GM23338 (cell line): ENCODE data around the gene IL1B. TPM values are rescaled to one million over a fixed set of nuclear protein-coding genes. Genes with fewer than 3 reads are reported as not detected.

Experiments used
- ATAC-seq: fragments of 200-7000 bp; cut with Tn5 transposase; 3 replicates; pipeline ENCODE4 v1.9.1; 2020
- DNase-seq: peaks from one replicate; pipeline ENCODE4 v3.0.0-alpha.2; 2015; ENCODE audit warnings: low spot score
- H2AFZ ChIP-seq: fragments of 200-600 bp; sonication (generic); 2 replicates; pipeline ENCODE4 v1.8.0; 2016; ENCODE audit warnings: antibody characterized with exemption, mild to moderate bottlenecking, moderate library complexity
- H3F3A ChIP-seq: fragments of 200-600 bp; sonication (generic); replicated peaks from 2 replicates; pipeline ENCODE4 v1.8.0; 2017; ENCODE audit warnings: antibody characterized with exemption, mixed run types, low read depth
- H3K27ac ChIP-seq: fragments of 200-600 bp; sonication (generic); 2 replicates; pipeline ENCODE4 v1.6.1; 2016; ENCODE audit warnings: low read depth
- H3K27me3 ChIP-seq: fragments of 200-600 bp; sonication (generic); 2 replicates; pipeline ENCODE4 v1.8.0; 2016; ENCODE audit warnings: mild to moderate bottlenecking, mixed run types, moderate library complexity; ENCODE audit not compliant: insufficient read depth
- H3K36me3 ChIP-seq: fragments of 200-600 bp; sonication (generic); 2 replicates; pipeline ENCODE4 v1.8.0; 2016; ENCODE audit warnings: mild to moderate bottlenecking; ENCODE audit not compliant: insufficient read depth
- H3K4me1 ChIP-seq: fragments of 200-600 bp; sonication (generic); 2 replicates; pipeline ENCODE4 v1.8.0; 2016; ENCODE audit warnings: mild to moderate bottlenecking, moderate library complexity; ENCODE audit not compliant: insufficient read depth
- H3K4me2 ChIP-seq: fragments of 200-600 bp; sonication (generic); 2 replicates; pipeline ENCODE4 v1.7.1; 2017; ENCODE audit warnings: mixed run types
- H3K4me3 ChIP-seq: fragments of 200-600 bp; sonication (generic); 2 replicates; pipeline ENCODE4 v1.6.1; 2016; ENCODE audit warnings: mixed run types
- H3K79me2 ChIP-seq: fragments of 200-600 bp; sonication (generic); replicated peaks from 2 replicates; pipeline ENCODE4 v1.8.0; 2017; ENCODE audit warnings: mild to moderate bottlenecking; ENCODE audit not compliant: insufficient read depth
- H3K9me2 ChIP-seq: fragments of 200-600 bp; sonication (generic); 2 replicates; pipeline ENCODE4 v1.8.0; 2017; ENCODE audit not compliant: insufficient read depth
- H4K20me1 ChIP-seq: fragments of 200-600 bp; sonication (generic); replicated peaks from 2 replicates; pipeline ENCODE4 v1.8.0; 2017; ENCODE audit warnings: mild to moderate bottlenecking; ENCODE audit not compliant: insufficient read depth
- H3K27ac Mint-ChIP-seq: 2 replicates; pipeline ENCODE4 v1.8.0; 2020; ENCODE audit warnings: inconsistent platforms, mild to moderate bottlenecking, moderate library complexity, mixed read lengths
- H3K27me3 Mint-ChIP-seq: 3 replicates; pipeline ENCODE4 v1.8.0; 2022; ENCODE audit warnings: low read depth, mild to moderate bottlenecking, moderate library complexity, mixed read lengths, inconsistent platforms; ENCODE audit not compliant: insufficient read depth, poor library complexity
- H3K36me3 Mint-ChIP-seq: 3 replicates; pipeline ENCODE4 v1.8.0; 2021; ENCODE audit warnings: low read depth, mild to moderate bottlenecking, inconsistent platforms, moderate library complexity, mixed read lengths
- H3K4me1 Mint-ChIP-seq: 3 replicates; pipeline ENCODE4 v1.8.0; 2020; ENCODE audit warnings: mild to moderate bottlenecking, inconsistent platforms, mixed read lengths
- H3K4me3 Mint-ChIP-seq: 3 replicates; pipeline ENCODE4 v1.8.0; 2021; ENCODE audit warnings: moderate library complexity, mild to moderate bottlenecking, inconsistent platforms, mixed read lengths
- H3K9me3 Mint-ChIP-seq: 3 replicates; pipeline ENCODE4 v1.8.0; 2020; ENCODE audit warnings: moderate library complexity, mild to moderate bottlenecking, inconsistent platforms, mixed read lengths
- CREB1 ChIP-seq: fragments of 250-450 bp; sonication (Bioruptor Pico); IDR thresholded peaks from 2 replicates; pipeline ENCODE4 v1.5.0; 2020; ENCODE audit warnings: low read depth, mild to moderate bottlenecking, moderate library complexity
- ETS1 ChIP-seq: IDR thresholded peaks from 2 replicates; pipeline ENCODE4 v1.6.1; 2016; ENCODE audit warnings: antibody characterized with exemption
- EZH2 ChIP-seq: fragments of 200-600 bp; sonication (generic); IDR thresholded peaks from one replicate; pipeline ENCODE4 v1.8.0; 2017; ENCODE audit warnings: antibody characterized with exemption, mild to moderate bottlenecking, low read depth; ENCODE audit not compliant: unreplicated experiment
- EZH2phosphoT487 ChIP-seq: fragments of 200-600 bp; sonication (generic); IDR thresholded peaks from one replicate; pipeline ENCODE4 v1.8.1; 2018; ENCODE audit warnings: antibody characterized with exemption; ENCODE audit not compliant: unreplicated experiment
- POLR2AphosphoS5 ChIP-seq: IDR thresholded peaks from 2 replicates; pipeline ENCODE4 v1.6.1; 2016; ENCODE audit warnings: antibody characterized with exemption, low read depth
- REST ChIP-seq: IDR thresholded peaks from one replicate; pipeline ENCODE4 v1.6.1; 2018; ENCODE audit warnings: antibody characterized with exemption; ENCODE audit not compliant: unreplicated experiment
- STAT1 ChIP-seq: IDR thresholded peaks from one replicate; pipeline ENCODE4 v1.6.1; 2016; ENCODE audit warnings: antibody characterized with exemption; ENCODE audit not compliant: unreplicated experiment
- ZNF114 ChIP-seq: fragments of 250-450 bp; sonication (Bioruptor Pico); IDR thresholded peaks from 2 replicates; pipeline ENCODE4 v1.5.0; 2020; ENCODE audit warnings: mild to moderate bottlenecking, moderate library complexity
- ZNF331 ChIP-seq: fragments of 250-450 bp; sonication (Bioruptor Pico); IDR thresholded peaks from 2 replicates; pipeline ENCODE4 v1.5.0; 2020; ENCODE audit warnings: low read depth, mild to moderate bottlenecking, moderate library complexity
- long read RNA-seq: library from polyadenylated mRNA; unstranded; transcript quantifications from one replicate; pipeline ENCODE4 v2.0.0, GENCODE V29; 2020; ENCODE audit not compliant: unreplicated experiment
- polyA plus RNA-seq: library from polyadenylated mRNA; unstranded; fragments of >200 nt; fragmentation: Nextera tagmentation; extraction: Ambion mirVana; gene quantifications from 2 replicates; pipeline ENCODE4 v1.2.1, GENCODE V29; 2016
- total RNA-seq: library from RNA; depleted of rRNA; stranded (reverse); fragments of >200 nt; shearing (Covaris generic); gene quantifications from 2 replicates; pipeline ENCODE4 v1.2.3, GENCODE V29; 2014; rRNA removed
- TF ChIP-seq, protein P1 (sequence below): fragments of 250-450 bp; sonication (Bioruptor Pico); IDR thresholded peaks from 2 replicates; pipeline ENCODE4 v1.5.0; 2020; ENCODE audit warnings: mild to moderate bottlenecking, moderate library complexity

The IL1B gene
- total RNA-seq, result not detected in 2 replicates
- 0.14 TPM in 1 of 2 replicates, not detected in the other for polyA plus RNA-seq
- long read RNA-seq, result 0 reads

GRCh38 chr2:112836695-112837117 is at the start of gene IL1B:
IL1B (minus strand) TSS chr2:112836779; CDS start chr2:112836229, 550 bp downstream.
- Mint-ChIP-seq H3K36me3 (no peaks in the 10 kb centered on the region), H3K27ac (no peak within 1 kb of the TSS), H3K4me1 (peaks cover 22% of the 10 kb centered on the region), H3K27me3 (peaks cover 3% of the 10 kb centered on the region), H3K9me3 (no peaks in the 10 kb centered on the region), H3K4me3 (no peak within 1 kb of the TSS)
- no peaks in the 10 kb centered on the region for H3K27me3 ChIP-seq
- no peak within 1 kb of the TSS for H3K27ac ChIP-seq
- no peak within 1 kb of the TSS for H2AFZ ChIP-seq
- peaks cover 20% of the 10 kb centered on the region for H3K9me2 ChIP-seq
- no peak for ATAC-seq
- no peaks in the 10 kb centered on the region for H3K36me3 ChIP-seq
- no peak for TF ChIP-seq EZH2
- no peaks in the 10 kb centered on the region for H3K79me2 ChIP-seq
- no peaks in the 10 kb centered on the region for H3F3A ChIP-seq
- DNase-seq, result no peak
- no peak within 1 kb of the TSS for H3K4me2 ChIP-seq
- H3K4me1 ChIP-seq, result peaks cover 4% of the 10 kb centered on the region; the same call in 1 of the 2 replicates
- H4K20me1 ChIP-seq, result no peaks in the 10 kb centered on the region
- H3K4me3 ChIP-seq, result no peak within 1 kb of the TSS

DNA sequence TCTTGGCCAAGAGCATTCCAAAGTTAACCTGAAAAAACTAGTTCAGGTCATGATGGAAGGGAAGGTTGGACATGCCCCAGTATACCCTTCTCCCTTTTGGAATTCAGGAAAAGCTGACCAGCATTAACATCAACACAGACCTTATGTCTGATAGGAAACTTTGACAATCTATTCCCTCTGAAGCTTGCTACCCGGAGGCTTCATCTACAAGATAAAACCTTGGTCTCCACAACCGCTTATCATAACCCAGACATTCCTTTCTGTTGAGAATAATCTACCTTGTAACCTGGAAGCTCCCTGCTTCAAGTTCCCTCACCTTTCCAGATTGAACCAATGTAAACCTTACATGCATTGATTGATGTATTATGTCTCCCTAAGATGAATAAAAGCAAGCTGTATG is 49.7 kb upstream of the IL1B start:
- H3K27me3 Mint-ChIP-seq, result peaks cover 2% of the 10 kb centered on the region
- Histone ChIP-seq H3K4me2 (no peak overlapping the region), H3K27ac (no peak overlapping the region), H2AFZ (no peak overlapping the region), H3K27me3 (no peaks in the 10 kb centered on the region), H3F3A (no peaks in the 10 kb centered on the region), H4K20me1 (no peaks in the 10 kb centered on the region), H3K79me2 (no peaks in the 10 kb centered on the region), H3K36me3 (no peaks in the 10 kb centered on the region), H3K4me1 (no peaks in the 10 kb centered on the region), H3K4me3 (no peak overlapping the region), H3K9me2 (no peaks in the 10 kb centered on the region)
- no peaks in the 10 kb centered on the region for H3K9me3 Mint-ChIP-seq
- no peak overlapping the region for H3K27ac Mint-ChIP-seq
- no peaks in the 10 kb centered on the region for H3K36me3 Mint-ChIP-seq
- DNase-seq, result no peak
- no peak overlapping the region for H3K4me3 Mint-ChIP-seq
- peaks cover 4% of the 10 kb centered on the region; the same call in 2 of the 3 replicates for H3K4me1 Mint-ChIP-seq
- no peak for ATAC-seq
- no peak for TF ChIP-seq EZH2
- no peak for TF ChIP-seq STAT1
- no peak for TF ChIP-seq REST
- no peak for TF ChIP-seq ETS1
- no peak for TF ChIP-seq POLR2AphosphoS5
- TF ChIP-seq ZNF114 (CRISPR knock-in tag), result no peak
- no peak for TF ChIP-seq ZNF331
- TF ChIP-seq EZH2phosphoT487, result no peak
- no peak for TF ChIP-seq CREB1
- TF ChIP-seq, protein P1, sequence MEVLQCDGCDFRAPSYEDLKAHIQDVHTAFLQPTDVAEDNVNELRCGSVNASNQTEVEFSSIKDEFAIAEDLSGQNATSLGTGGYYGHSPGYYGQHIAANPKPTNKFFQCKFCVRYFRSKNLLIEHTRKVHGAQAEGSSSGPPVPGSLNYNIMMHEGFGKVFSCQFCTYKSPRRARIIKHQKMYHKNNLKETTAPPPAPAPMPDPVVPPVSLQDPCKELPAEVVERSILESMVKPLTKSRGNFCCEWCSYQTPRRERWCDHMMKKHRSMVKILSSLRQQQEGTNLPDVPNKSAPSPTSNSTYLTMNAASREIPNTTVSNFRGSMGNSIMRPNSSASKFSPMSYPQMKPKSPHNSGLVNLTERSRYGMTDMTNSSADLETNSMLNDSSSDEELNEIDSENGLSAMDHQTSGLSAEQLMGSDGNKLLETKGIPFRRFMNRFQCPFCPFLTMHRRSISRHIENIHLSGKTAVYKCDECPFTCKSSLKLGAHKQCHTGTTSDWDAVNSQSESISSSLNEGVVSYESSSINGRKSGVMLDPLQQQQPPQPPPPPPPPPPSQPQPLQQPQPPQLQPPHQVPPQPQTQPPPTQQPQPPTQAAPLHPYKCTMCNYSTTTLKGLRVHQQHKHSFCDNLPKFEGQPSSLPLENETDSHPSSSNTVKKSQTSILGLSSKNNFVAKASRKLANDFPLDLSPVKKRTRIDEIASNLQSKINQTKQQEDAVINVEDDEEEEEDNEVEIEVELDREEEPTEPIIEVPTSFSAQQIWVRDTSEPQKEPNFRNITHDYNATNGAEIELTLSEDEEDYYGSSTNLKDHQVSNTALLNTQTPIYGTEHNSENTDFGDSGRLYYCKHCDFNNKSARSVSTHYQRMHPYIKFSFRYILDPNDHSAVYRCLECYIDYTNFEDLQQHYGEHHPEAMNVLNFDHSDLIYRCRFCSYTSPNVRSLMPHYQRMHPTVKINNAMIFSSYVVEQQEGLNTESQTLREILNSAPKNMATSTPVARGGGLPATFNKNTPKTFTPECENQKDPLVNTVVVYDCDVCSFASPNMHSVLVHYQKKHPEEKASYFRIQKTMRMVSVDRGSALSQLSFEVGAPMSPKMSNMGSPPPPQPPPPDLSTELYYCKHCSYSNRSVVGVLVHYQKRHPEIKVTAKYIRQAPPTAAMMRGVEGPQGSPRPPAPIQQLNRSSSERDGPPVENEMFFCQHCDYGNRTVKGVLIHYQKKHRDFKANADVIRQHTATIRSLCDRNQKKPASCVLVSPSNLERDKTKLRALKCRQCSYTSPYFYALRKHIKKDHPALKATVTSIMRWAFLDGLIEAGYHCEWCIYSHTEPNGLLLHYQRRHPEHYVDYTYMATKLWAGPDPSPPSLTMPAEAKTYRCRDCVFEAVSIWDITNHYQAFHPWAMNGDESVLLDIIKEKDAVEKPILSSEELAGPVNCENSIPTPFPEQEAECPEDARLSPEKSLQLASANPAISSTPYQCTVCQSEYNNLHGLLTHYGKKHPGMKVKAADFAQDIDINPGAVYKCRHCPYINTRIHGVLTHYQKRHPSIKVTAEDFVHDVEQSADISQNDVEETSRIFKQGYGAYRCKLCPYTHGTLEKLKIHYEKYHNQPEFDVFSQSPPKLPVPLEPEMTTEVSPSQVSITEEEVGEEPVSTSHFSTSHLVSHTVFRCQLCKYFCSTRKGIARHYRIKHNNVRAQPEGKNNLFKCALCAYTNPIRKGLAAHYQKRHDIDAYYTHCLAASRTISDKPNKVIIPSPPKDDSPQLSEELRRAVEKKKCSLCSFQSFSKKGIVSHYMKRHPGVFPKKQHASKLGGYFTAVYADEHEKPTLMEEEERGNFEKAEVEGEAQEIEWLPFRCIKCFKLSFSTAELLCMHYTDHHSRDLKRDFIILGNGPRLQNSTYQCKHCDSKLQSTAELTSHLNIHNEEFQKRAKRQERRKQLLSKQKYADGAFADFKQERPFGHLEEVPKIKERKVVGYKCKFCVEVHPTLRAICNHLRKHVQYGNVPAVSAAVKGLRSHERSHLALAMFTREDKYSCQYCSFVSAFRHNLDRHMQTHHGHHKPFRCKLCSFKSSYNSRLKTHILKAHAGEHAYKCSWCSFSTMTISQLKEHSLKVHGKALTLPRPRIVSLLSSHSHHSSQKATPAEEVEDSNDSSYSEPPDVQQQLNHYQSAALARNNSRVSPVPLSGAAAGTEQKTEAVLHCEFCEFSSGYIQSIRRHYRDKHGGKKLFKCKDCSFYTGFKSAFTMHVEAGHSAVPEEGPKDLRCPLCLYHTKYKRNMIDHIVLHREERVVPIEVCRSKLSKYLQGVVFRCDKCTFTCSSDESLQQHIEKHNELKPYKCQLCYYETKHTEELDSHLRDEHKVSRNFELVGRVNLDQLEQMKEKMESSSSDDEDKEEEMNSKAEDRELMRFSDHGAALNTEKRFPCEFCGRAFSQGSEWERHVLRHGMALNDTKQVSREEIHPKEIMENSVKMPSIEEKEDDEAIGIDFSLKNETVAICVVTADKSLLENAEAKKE (CRISPR knock-in tag), result no peak
